OCI-LY3 (cell line): Measurements from ENCODE around the gene NCR2.

Experiments used
- H2AFZ ChIP-seq: fragments of 200-600, 300-600 bp; shearing (Covaris generic); 2 replicates; pipeline ENCODE4 v1.6.0; 2014; ENCODE audit warnings: antibody characterized with exemption, low read depth, low read length
- H3K27ac ChIP-seq: fragments of 200-600, 300-600 bp; sonication (generic); 2 replicates; pipeline ENCODE4 v1.5.1; 2014; ENCODE audit warnings: mild to moderate bottlenecking, low read length, moderate library complexity, mixed read lengths
- H3K27me3 ChIP-seq: fragments of 200-600, 300-600 bp; sonication (generic); 2 replicates; pipeline ENCODE4 v1.6.1; 2014; ENCODE audit warnings: low read depth, low read length, mixed read lengths
- H3K36me3 ChIP-seq: fragments of 200-600, 300-600 bp; sonication (generic); replicated peaks from 2 replicates; pipeline ENCODE3; 2014; ENCODE audit warnings: low read depth, low read length, mixed read lengths
- H3K4me1 ChIP-seq: fragments of 300-600, 200-600 bp; sonication (generic); 2 replicates; pipeline ENCODE4 v1.6.1; 2014; ENCODE audit warnings: low read length, mixed read lengths
- H3K4me2 ChIP-seq: fragments of 200-600, 300-600 bp; sonication (generic); 2 replicates; pipeline ENCODE4 v1.6.1; 2014; ENCODE audit warnings: low read length, mixed read lengths
- H3K4me3 ChIP-seq: fragments of 300-600, 200-600 bp; sonication (generic); 2 replicates; pipeline ENCODE4 v1.5.1; 2014; ENCODE audit warnings: antibody characterized with exemption, mild to moderate bottlenecking, low read length, moderate library complexity
- H3K79me2 ChIP-seq: fragments of 300-600, 200-600 bp; shearing (Covaris generic); 2 replicates; pipeline ENCODE4 v1.6.1; 2014; ENCODE audit warnings: mild to moderate bottlenecking, low read length, mixed read lengths
- H3K9ac ChIP-seq: fragments of 300-600, 200-600 bp; shearing (Covaris generic); 2 replicates; pipeline ENCODE4 v1.6.0; 2014; ENCODE audit warnings: mild to moderate bottlenecking, low read length, moderate library complexity
- H3K9me3 ChIP-seq: fragments of 200-600, 300-600 bp; shearing (Covaris generic); 2 replicates; pipeline ENCODE4 v1.6.1; 2014; ENCODE audit warnings: low read length, mixed read lengths; ENCODE audit not compliant: insufficient read depth
- H4K20me1 ChIP-seq: fragments of 200-600, 300-600 bp; sonication (generic); 2 replicates; pipeline ENCODE4 v1.6.1; 2016; ENCODE audit warnings: low read length, mixed read lengths; ENCODE audit not compliant: insufficient read depth
- EZH2phosphoT487 ChIP-seq: fragments of 200-600 bp; shearing (Covaris generic); IDR thresholded peaks from 2 replicates; pipeline ENCODE4 v1.6.1; 2018; ENCODE audit warnings: antibody characterized with exemption, mixed run types, low read depth
- TF ChIP-seq, protein P1 (sequence below): fragments of 200-600, 300-600 bp; sonication (generic); IDR thresholded peaks from 2 replicates; pipeline ENCODE4 v1.5.1; 2014; ENCODE audit warnings: antibody characterized with exemption, low read length, low read depth

Gene NCR2

DNA sequence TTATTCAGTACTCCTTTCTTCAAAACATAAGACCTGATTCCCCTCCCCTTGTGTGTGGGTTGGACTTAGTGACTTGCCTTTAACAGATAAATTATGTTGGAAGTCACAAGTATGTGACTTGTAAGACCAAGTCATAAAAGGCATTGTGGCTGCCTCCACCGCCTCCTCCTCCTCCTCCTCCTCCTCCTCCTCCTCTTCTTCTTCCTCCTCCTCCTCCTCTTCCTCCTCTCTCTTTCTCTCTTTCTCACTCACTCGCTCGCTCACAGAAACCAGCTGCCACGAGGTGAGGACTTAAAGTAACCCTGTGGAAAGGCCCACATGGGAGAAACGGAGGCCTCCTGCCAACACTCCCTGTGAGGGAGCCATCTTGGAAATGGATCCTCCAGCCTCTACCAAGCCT, 64.0 kb downstream of the NCR2 start:
- Histone ChIP-seq H3K79me2 (no peaks in the 10 kb centered on the region), H3K4me2 (no peak overlapping the region), H2AFZ (no peak overlapping the region), H3K36me3 (no peaks in the 10 kb centered on the region), H3K9ac (no peak overlapping the region), H4K20me1 (no peaks in the 10 kb centered on the region), H3K4me3 (no peak overlapping the region), H3K27ac (no peak overlapping the region), H3K9me3 (0 out of 2 replicates have a peak, but pooled peaks cover 3% of the 10 kb centered on the region), H3K4me1 (no peaks in the 10 kb centered on the region), H3K27me3 (peaks cover 56% of the 10 kb centered on the region)
- TF ChIP-seq, protein P1, sequence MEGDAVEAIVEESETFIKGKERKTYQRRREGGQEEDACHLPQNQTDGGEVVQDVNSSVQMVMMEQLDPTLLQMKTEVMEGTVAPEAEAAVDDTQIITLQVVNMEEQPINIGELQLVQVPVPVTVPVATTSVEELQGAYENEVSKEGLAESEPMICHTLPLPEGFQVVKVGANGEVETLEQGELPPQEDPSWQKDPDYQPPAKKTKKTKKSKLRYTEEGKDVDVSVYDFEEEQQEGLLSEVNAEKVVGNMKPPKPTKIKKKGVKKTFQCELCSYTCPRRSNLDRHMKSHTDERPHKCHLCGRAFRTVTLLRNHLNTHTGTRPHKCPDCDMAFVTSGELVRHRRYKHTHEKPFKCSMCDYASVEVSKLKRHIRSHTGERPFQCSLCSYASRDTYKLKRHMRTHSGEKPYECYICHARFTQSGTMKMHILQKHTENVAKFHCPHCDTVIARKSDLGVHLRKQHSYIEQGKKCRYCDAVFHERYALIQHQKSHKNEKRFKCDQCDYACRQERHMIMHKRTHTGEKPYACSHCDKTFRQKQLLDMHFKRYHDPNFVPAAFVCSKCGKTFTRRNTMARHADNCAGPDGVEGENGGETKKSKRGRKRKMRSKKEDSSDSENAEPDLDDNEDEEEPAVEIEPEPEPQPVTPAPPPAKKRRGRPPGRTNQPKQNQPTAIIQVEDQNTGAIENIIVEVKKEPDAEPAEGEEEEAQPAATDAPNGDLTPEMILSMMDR = no peak
- no peak for TF ChIP-seq EZH2phosphoT487
